ENCODE measurements around the gene CEP152. TPM values are rescaled to one million over a fixed set of nuclear protein-coding genes. Genes with fewer than 3 reads are reported as not detected.

CEP152 gene
- total RNA-seq, 4 donors from 2014 or later = 9.2 to 12.5 (median 11.2) TPM

GRCh38 chr15:48781017-48781416, 29.9 kb downstream of the CEP152 start:
- TF ChIP-seq POLR2A (IDR thresholded peaks at IDR 0.05) (no peak), EP300 (IDR thresholded peaks at IDR 0.05) (no peak)
- TF ChIP-seq, protein P1, sequence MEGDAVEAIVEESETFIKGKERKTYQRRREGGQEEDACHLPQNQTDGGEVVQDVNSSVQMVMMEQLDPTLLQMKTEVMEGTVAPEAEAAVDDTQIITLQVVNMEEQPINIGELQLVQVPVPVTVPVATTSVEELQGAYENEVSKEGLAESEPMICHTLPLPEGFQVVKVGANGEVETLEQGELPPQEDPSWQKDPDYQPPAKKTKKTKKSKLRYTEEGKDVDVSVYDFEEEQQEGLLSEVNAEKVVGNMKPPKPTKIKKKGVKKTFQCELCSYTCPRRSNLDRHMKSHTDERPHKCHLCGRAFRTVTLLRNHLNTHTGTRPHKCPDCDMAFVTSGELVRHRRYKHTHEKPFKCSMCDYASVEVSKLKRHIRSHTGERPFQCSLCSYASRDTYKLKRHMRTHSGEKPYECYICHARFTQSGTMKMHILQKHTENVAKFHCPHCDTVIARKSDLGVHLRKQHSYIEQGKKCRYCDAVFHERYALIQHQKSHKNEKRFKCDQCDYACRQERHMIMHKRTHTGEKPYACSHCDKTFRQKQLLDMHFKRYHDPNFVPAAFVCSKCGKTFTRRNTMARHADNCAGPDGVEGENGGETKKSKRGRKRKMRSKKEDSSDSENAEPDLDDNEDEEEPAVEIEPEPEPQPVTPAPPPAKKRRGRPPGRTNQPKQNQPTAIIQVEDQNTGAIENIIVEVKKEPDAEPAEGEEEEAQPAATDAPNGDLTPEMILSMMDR (IDR thresholded peaks at IDR 0.05) = no peak
- H3K27ac ChIP-seq = no peak overlapping the region
- no peaks in the 10 kb centered on the region for H3K4me1 ChIP-seq
- H3K9me3 ChIP-seq = no peaks in the 10 kb centered on the region
- 82 to 86% methylated on average over 2 of the region's 2 CpGs for whole genome bisulfite sequencing, 2 donors
- no peak overlapping the region for H3K4me3 ChIP-seq
- DNase-seq (ENCODE audit: low spot score in 2 of 2) = no peak
- no peaks in the 10 kb centered on the region for H3K27me3 ChIP-seq
- H3K36me3 ChIP-seq = peaks cover 0 to 36% (median 0%) of the 10 kb centered on the region in 3 donors

- no peak for DNase-seq (ENCODE audit: low spot score in 2 of 2)
- Histone ChIP-seq H3K4me3 (no peak overlapping the region), H3K27me3 (no peaks in the 10 kb centered on the region), H3K36me3 (peaks cover 0 to 37% (median 0%) of the 10 kb centered on the region in 3 donors), H3K9me3 (no peaks in the 10 kb centered on the region), H3K4me1 (no peaks in the 10 kb centered on the region), H3K27ac (no peak overlapping the region)
- WGBS, 2 donors = 79 to 81% methylated on average over 10 of the region's 10 CpGs
- TF ChIP-seq POLR2A (IDR thresholded peaks at IDR 0.05) = no peak
- TF ChIP-seq EP300 (IDR thresholded peaks at IDR 0.05) = no peak
- TF ChIP-seq, protein P1 (IDR thresholded peaks at IDR 0.05) = no peak
Observed at GRCh38 chr15:48778331-48778730, 32.5 kb downstream of the CEP152 start.

DNA sequence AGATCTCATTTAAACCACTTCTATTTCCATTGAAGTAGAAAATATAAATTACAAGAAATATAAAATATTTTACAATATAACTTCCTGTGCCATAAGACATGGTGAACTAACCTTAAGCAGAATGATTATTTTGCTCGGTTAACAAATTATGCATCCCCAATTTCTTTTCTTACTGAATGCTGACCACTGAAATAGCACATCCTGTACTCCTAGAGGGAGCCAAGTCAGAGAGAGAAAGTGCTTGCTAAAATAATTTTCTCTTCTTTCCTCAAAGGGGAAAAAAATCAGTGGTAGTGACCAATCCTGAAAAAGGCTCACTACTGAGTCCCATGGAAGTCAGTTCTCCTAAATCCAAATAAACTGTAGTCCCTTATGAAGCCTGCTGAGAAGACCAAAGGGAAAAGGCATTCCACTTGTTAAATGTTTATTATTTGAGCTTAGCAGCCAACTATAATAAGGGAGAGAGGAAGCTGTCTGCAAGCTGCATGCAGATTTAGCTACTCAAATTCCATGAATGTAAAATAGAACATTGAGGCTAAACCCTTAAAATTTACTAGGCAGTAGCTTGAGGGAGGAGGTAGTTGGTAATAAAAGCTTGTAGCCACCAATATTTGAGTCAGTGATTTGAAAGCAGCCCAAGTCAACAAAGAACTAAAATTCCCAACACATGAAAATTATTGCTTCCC, 33.1 kb downstream of the CEP152 start:
- TF ChIP-seq, protein P1 (IDR thresholded peaks at IDR 0.05) = no peak
- TF ChIP-seq POLR2A (IDR thresholded peaks at IDR 0.05) (no peak), EP300 (IDR thresholded peaks at IDR 0.05) (no peak)
- Histone ChIP-seq H3K27ac (peak overlapping the region in 1 of 4 donors; percentile 50), H3K36me3 (peaks cover 0 to 34% (median 0%) of the 10 kb centered on the region in 3 donors), H3K27me3 (no peaks in the 10 kb centered on the region), H3K4me3 (no peak overlapping the region), H3K4me1 (no peaks in the 10 kb centered on the region), H3K9me3 (no peaks in the 10 kb centered on the region)
- 67 to 69% methylated on average over 1 of the region's 1 CpG for WGBS, 2 donors
- DNase-seq (ENCODE audit: low spot score in 2 of 2) = no peak

GRCh38 chr15:48775546-48775945, 35.3 kb downstream of the CEP152 start:
- Histone ChIP-seq H3K4me3 (no peak overlapping the region), H3K36me3 (peaks cover 0 to 14% (median 0%) of the 10 kb centered on the region in 3 donors), H3K27me3 (no peaks in the 10 kb centered on the region), H3K9me3 (no peaks in the 10 kb centered on the region), H3K4me1 (no peaks in the 10 kb centered on the region), H3K27ac (no peak overlapping the region)
- DNase-seq (ENCODE audit: low spot score in 2 of 2) = no peak
- 91 to 93% methylated on average over 2 of the region's 2 CpGs for WGBS, 2 donors
- TF ChIP-seq EP300 (IDR thresholded peaks at IDR 0.05) (no peak), POLR2A (IDR thresholded peaks at IDR 0.05) (no peak)
- TF ChIP-seq, protein P1 (IDR thresholded peaks at IDR 0.05) = no peak

DNA sequence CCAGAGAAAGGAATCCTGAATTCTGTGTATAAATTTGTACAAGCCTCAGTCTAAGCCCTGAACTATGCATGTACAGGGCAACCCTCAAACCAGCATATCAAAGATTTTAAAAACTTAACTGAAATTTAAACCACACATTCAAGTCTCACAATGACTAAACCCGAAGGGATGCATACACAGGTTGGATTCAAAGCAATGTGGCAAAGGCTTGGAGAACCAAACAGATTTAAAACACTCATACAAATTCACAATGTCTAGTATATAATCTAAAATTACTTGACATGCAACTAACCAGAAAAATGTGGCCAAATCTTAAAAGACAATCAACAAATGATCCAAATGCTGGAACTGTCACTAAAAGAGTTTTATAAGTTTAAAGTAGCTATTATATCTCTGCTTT, 36.4 kb downstream of the CEP152 start:
- 90 to 100% methylated on average over 1 of the region's 1 CpG for WGBS, 2 donors

More for the DNA sequence above, 36.4 kb downstream of the CEP152 start:
- peaks cover 0 to 12% (median 0%) of the 10 kb centered on the region in 3 donors for H3K36me3 ChIP-seq
- H3K9me3 ChIP-seq = no peaks in the 10 kb centered on the region
- no peak overlapping the region for H3K4me3 ChIP-seq
- H3K4me1 ChIP-seq = no peaks in the 10 kb centered on the region
- no peaks in the 10 kb centered on the region for H3K27me3 ChIP-seq
- no peak for DNase-seq (ENCODE audit: low spot score in 2 of 2)
- H3K27ac ChIP-seq = no peak overlapping the region
- TF ChIP-seq EP300 (IDR thresholded peaks at IDR 0.05) (no peak), POLR2A (IDR thresholded peaks at IDR 0.05) (no peak)
- TF ChIP-seq, protein P1 (IDR thresholded peaks at IDR 0.05) = no peak

Measured in tibial nerve (tissue), 4 donors.